ENCODE results near the gene NPIPB9.
"Not testable (repeated sequence)": the region's sequence is repeated elsewhere in the genome, so short reads cannot be mapped to it uniquely, and the experiment has no call there.

The NPIPB9 gene

GRCh38 chr16:28751487-28751886 lies at the start of gene NPIPB9:
TSS of gene NPIPB9 (plus strand) at chr16:28751787.
- not testable (repeated sequence) for DNase-seq

GRCh38 chr16:28704246-28704645 lies 47.3 kb upstream of the NPIPB9 start:
- DNase-seq, result not testable (repeated sequence)

- DNase-seq, result not testable (repeated sequence)
These were observed 40.1 kb upstream of the NPIPB9 start, which contains the start of gene EIF3C for GRCh38 chr16:28711220-28712083. TSS of gene EIF3C (plus strand) at chr16:28711464. CDS start at chr16:28711687, 223 bp downstream.

DNA sequence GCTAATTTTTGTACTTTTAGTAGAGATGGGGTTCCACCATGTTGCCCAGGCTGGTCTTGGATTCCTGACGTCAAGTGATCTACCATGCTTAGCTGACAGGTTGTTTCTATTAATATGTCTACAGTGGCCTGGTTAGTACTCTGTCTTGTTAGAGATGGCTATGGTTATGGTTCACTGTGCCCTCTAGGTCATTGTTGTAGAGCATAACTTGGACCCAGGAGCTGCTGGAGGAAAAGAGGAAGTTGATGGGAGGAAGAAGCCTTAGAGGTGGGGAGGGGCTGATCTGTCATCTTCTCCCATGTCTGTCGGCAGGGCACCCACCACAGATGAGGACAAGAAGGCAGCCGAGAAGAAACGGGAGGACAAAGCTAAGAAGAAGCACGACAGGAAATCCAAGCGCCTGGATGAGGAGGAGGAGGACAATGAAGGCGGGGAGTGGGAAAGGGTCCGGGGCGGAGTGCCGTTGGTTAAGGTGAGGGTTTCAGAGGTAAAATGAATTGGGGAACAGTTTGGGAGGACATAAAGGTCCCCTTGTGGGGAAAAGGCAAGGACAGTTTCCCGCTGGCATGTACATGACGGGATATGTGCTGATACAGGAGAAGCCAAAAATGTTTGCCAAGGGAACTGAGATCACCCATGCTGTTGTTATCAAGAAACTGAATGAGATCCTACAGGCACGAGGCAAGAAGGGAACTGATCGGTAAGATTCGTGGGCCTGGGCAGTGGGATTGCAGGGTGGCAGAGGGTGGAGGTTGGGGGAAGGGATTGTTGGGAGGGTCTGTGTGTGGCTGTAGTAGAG lies 28.5 kb upstream of the NPIPB9 start:
- not testable (repeated sequence) for DNase-seq

DNA sequence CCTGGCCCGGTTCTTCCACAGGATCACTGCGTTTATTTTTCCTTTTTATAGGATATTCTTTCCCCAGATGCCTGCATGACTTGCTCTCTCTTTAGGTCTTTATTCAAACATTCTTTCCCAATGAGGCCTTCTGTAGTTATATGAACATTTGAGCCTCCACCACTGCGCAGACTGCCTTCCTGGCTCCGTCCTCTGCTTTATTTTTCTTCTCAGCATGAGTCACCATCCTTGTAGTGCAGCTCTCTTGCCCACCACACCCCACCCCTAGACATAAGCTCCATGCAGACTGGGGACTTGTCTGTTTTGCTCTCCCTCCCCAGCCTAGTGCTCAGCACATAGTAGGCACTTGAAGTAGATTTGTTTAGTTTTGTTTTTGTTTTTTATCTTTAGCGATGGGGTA lies 20.3 kb upstream of the NPIPB9 start:
- DNase-seq, result not testable (repeated sequence)

DNA sequence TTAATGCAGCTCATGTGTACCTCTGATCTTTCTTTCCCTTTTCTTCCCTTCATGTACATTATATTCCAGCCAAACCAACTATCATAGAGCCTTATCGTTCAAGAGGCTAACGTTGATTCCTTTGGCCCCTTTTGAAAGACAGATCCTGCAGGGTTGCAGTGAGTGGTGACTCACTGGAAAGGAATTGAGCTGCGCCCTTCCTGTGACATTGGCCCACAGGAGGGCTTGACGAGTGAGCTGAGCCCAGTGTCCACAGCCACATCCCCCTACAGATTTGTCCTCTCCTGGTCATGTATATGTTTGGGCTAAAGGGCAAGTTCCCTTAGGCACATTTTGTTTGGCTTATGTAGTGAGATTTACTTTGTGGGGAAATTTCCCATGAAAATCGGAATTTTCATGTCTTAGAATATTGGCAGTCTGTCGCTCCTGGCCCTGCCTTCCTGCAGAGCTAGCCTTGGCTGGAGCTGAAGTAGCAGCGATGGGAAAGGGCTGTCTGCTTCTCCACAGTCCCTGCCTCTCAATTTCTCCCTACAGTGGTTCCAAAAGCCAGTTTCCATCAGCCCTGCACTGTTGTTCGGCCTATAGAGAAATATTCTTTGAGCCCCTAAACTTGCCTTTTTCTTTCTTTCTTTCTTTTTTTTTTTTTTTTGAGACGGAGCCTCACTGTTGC lies 19.0 kb upstream of the NPIPB9 start:
- not testable (repeated sequence) for DNase-seq

DNA sequence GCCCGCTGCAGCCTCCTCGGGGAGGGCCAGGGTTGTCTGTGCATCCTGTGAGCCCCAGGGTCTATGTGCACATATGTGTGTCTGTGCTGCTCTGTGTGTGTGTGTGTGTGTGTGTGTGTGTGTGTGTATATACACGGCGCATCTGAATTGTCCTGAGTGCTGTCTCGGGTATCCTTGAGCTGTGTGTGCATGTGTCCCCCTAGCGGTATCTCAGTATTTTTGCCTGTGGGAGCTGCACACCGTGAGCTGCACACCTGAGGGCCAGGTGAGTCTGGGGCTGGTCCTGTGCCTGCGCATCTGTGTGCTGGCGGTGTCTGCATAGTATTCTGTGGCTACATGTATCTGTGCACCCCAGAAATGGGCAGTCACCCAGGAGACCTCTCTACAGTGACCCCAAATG lies 11.8 kb upstream of the NPIPB9 start:
- not testable (repeated sequence) for DNase-seq

DNA sequence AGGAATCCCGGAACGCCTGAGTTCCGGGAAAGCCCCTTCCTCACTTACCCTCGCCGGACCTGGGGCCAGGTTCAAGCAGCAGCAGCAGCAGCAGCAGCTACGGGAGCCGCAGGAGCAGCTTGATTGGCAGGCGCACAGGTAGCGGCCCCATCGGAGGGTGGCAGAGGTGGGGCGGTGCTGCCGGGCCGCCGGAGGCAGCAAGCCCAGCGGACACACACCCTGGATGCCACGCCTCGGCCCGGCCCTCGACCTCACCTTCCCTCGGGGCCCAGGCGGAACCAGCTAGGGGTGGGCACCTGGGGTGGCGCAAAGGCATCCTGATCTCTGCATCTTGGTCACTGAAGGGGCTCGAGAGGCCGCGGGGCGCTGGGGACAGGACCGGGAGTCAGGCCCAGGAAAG lies 11.0 kb upstream of the NPIPB9 start:
- DNase-seq, result not testable (repeated sequence)

GRCh38 chr16:28741295-28741694 lies 10.3 kb upstream of the NPIPB9 start:
- peak; percentile 0 for DNase-seq

GRCh38 chr16:28746618-28747350 lies 4.8 kb upstream of the NPIPB9 start:
- not testable (repeated sequence) for DNase-seq

DNA sequence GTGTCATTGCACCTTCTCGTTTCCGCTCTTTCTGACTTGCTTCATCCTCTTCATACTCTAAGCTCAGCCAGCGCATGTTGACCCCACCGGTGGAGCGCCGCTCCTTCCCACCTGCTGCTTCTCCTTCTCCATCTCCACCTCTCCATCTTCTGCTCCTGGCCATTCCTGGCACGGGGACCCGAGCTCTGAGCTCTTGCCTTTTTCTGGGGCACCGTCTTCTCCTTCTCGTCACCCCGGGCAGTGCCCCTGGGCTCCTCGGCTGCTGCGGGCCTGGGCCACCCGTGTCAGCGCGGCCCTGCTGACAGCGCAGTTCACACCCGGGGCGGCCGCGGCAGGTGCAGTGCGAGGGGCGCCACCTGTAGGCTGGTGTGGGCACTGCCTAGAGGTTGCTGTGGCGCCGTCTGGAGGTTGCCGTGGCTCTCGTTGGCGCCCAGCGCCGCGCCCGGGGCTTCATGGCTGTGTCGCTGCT lies 1.6 kb upstream of the NPIPB9 start:
- DNase-seq, result not testable (repeated sequence)

DNA sequence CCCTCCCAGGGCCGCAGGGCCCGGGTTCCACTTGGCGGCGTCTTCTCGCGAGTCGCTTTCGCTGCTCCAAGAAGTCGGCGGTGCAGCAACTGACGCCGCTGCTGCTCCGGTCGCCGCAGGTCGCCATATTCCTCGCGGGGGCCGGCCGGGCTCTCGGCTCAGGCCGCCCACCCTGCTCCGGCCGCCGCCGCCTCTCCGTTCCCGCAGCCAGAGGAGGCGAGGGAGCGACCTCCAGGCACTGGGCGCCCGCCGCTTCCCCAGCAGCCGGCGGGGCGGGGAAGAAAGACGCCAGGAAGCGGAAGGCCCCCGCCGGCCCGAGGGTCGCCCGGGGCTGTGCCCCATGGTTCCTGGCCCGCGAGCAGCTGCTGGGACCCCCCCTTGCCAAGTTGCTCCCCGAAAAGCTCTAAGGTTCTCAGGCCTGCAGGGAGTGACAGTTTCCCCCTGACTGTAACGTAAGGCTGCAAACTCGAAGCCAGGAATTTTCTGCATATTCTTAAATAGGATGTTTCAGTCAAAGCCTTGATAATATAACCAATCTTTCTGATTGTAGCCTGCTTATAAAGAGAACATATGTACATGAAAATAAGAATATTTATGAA lies 1.0 kb upstream of the NPIPB9 start:
- DNase-seq, result not testable (repeated sequence)

DNA sequence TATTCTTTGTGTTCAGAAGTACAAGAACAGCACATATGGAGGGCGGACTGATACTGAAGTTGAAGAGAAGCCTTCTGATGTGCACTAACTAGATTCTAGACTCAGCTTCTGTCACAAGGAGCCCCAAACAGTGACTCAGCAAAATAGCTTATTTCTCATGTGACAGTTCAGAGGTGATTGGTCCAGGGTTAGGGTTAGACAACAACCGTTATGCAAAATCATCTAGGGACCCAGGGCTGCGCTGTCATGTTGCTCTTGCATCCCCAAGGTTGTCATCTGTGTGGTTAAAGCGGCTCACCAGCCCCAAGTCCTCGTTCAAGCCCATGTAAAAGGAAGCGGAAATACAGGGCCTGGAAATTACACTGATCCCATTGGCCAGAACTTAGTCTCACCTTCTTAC lies 30.1 kb downstream of the NPIPB9 start:
- DNase-seq, result not testable (repeated sequence)

GRCh38 chr16:28782357-28782756 lies 30.8 kb downstream of the NPIPB9 start:
- not testable (repeated sequence) for DNase-seq

GRCh38 chr16:28802235-28803019 lies 50.8 kb downstream of the NPIPB9 start:
- not testable (repeated sequence) for DNase-seq

DNA sequence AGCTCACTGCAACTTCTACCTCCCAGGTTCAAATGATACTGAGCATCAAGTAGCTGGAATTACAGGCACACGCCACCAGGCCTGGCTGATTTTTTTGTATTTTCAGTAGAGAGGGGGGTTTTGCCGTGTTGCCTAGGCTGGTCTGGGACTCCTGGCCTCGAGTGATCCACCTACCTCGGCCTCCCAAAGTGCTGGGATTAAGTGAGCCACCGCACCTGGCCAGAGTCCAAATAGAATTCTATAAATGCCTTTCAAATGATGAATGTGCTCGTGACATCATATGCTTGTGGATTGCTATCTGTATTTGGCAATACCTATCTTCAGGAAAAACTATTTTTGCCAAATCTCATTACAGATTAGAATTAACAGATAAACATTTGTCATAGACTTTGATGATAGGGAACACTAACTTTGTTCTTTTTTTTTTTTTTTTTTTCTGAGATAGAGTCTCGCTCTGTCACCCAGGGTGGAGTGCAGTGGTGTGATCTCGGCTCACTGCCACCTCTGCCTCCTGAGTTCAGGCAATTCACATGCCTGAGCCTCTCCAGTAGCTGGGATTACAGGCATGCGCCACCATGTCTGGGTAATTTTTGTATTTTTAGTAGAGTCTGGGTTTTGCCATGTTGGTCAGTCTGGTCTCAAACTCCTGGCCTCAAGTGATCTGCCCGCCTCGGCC lies 56.0 kb downstream of the NPIPB9 start:
- not testable (repeated sequence) for DNase-seq

GRCh38 chr16:28820016-28820415 lies 68.4 kb downstream of the NPIPB9 start:
- DNase-seq, result no peak

GRCh38 chr16:28820546-28820945 lies 69.0 kb downstream of the NPIPB9 start:
- DNase-seq, result not testable (repeated sequence)

GRCh38 chr16:28821874-28822519 lies 70.4 kb downstream of the NPIPB9 start:
- no peak for DNase-seq

Measured in eye (tissue), 1 donor.